Activated B cell treated with CpG ODN at 0.5 μM for 24 hours (primary cell): ENCODE results near the gene C6orf141. TPM values are rescaled to one million over a fixed set of nuclear protein-coding genes. Genes with fewer than 3 reads are reported as not detected.

Experiments
- ATAC-seq: fragments of 200-7000 bp; cut with Tn5 transposase; one replicate; pipeline ENCODE4 v1.10.0; 2021; ENCODE audit warnings: low read depth, mild to moderate bottlenecking, moderate library complexity
- CTCF ChIA-PET: fragments of 350-600 bp; sonication (Branson Sonifier 250); formaldehyde crosslinking; loops from one replicate; lab custom pipeline; 2021; ENCODE audit warnings: antibody characterized with exemption; lab: Charles Lee
- POLR2A ChIA-PET: fragments of 350-600 bp; sonication (Branson Sonifier 250); formaldehyde crosslinking; loops from one replicate; lab custom pipeline; 2021; ENCODE audit warnings: antibody characterized with exemption; lab: Charles Lee
- DNase-seq: peaks from one replicate; pipeline ENCODE4 v3.0.0; 2022
- H3K27ac Mint-ChIP-seq: one replicate; pipeline ENCODE4 v1.8.0; 2020; ENCODE audit warnings: mixed read lengths
- H3K27me3 Mint-ChIP-seq: one replicate; pipeline ENCODE4 v1.8.0; 2021; ENCODE audit warnings: mixed read lengths
- H3K36me3 Mint-ChIP-seq: one replicate; pipeline ENCODE4 v1.8.0; 2021; ENCODE audit warnings: low read depth, mixed read lengths
- H3K4me1 Mint-ChIP-seq: one replicate; pipeline ENCODE4 v1.8.0; 2021; ENCODE audit warnings: mixed read lengths
- H3K4me3 Mint-ChIP-seq: one replicate; pipeline ENCODE4 v1.8.0; 2020; ENCODE audit warnings: mild to moderate bottlenecking, mixed read lengths
- H3K9me3 Mint-ChIP-seq: one replicate; pipeline ENCODE4 v1.8.0; 2020; ENCODE audit warnings: mixed read lengths
- intact Hi-C: fragments of 100-400 bp; cut with micrococcal nuclease; formaldehyde crosslinking; loops from one replicate; pipeline ENCODE4 v1.15.1; 2024
- total RNA-seq: library from RNA; stranded (reverse); gene quantifications from 2 replicates; pipeline ENCODE4 v1.2.3, GENCODE V29; 2022
- TF ChIP-seq, protein P1 (sequence below): fragments of 200-600 bp; IDR thresholded peaks from one replicate; pipeline ENCODE4 v1.8.0; 2022; ENCODE audit warnings: antibody characterized with exemption, mild to moderate bottlenecking

Gene C6orf141
- total RNA-seq, 1 donor from 2014 or later = not detected

DNA sequence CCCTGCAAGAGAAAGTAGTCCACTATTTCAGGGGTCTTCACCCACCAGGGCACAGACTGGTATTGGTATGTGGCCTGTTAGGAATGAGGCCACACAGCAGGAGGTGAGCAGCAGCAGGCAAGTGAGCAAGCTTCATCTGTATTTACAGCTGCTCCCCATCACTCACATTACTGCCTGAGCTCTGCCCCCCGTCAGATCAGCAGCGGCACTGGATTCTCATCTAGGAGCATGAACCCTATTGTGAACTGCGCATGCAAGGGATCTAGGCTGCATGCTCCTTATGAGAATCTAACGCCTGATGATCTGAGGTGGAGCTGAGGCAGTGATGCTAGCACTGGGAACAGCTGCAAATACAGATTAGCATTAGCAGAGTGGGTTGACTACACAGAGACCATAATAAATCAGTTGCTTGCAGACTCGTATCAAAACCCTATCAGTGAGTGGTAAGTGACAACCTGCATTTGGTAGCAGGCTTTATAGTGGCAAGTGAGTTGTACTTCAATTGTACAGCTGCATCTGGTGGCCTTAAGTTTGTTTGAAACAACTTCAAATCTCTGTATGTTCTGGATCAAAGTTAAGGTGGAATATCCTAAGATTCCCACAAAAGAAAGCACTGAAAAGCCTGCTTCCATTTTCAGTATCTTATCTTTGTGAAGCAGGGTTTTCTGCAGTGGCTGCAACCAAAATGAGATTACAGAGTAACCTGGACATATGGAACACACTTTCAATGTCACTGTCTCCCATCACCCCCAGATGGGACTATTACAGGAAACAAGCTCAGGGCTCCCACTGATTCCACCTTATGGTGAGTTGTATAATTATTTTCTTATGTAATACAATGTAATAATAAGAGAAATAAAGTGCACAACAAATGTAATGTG, 12.8 kb downstream of the C6orf141 start:
- Mint-ChIP-seq H3K4me3 (no peak overlapping the region), H3K27ac (no peak overlapping the region), H3K9me3 (peaks cover 6% of the 10 kb centered on the region), H3K27me3 (peaks cover 7% of the 10 kb centered on the region), H3K4me1 (no peaks in the 10 kb centered on the region), H3K36me3 (no peaks in the 10 kb centered on the region)
- ChIA-PET POLR2A (no interaction called here), CTCF (no interaction called here)
- DNase-seq = no peak
- intact Hi-C loops = no loop called here
- TF ChIP-seq, protein P1, sequence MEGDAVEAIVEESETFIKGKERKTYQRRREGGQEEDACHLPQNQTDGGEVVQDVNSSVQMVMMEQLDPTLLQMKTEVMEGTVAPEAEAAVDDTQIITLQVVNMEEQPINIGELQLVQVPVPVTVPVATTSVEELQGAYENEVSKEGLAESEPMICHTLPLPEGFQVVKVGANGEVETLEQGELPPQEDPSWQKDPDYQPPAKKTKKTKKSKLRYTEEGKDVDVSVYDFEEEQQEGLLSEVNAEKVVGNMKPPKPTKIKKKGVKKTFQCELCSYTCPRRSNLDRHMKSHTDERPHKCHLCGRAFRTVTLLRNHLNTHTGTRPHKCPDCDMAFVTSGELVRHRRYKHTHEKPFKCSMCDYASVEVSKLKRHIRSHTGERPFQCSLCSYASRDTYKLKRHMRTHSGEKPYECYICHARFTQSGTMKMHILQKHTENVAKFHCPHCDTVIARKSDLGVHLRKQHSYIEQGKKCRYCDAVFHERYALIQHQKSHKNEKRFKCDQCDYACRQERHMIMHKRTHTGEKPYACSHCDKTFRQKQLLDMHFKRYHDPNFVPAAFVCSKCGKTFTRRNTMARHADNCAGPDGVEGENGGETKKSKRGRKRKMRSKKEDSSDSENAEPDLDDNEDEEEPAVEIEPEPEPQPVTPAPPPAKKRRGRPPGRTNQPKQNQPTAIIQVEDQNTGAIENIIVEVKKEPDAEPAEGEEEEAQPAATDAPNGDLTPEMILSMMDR = no peak
- ATAC-seq = no peak

DNA sequence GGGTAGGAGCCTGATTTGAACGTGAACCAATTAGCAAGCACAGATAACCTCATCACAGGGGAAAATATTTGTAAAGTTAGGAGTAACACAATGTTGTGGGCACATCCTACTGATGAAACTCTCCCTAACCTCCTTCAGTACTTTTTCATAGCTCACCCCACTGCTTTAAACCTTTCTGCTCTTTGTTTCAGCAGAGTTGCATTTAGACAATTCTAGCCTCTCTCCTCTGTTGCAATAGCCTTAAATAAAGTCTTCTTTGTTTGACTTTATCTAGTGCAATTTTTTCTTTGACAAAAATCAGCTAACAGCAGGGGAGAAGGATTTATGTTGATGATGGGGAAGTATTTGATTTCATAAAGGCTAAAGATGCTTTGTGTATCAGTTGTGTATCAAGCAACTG, 14.1 kb downstream of the C6orf141 start:
- ATAC-seq = no peak
- no peaks in the 10 kb centered on the region for H3K4me1 Mint-ChIP-seq
- peaks cover 6% of the 10 kb centered on the region for H3K9me3 Mint-ChIP-seq
- no peak overlapping the region for H3K4me3 Mint-ChIP-seq
- CTCF ChIA-PET = no interaction called here
- peaks cover 6% of the 10 kb centered on the region for H3K27me3 Mint-ChIP-seq
- H3K27ac Mint-ChIP-seq = no peak overlapping the region
- H3K36me3 Mint-ChIP-seq = no peaks in the 10 kb centered on the region
- intact Hi-C loops = no loop called here
- POLR2A ChIA-PET = no interaction called here
- no peak for DNase-seq
- TF ChIP-seq, protein P1 = no peak

DNA sequence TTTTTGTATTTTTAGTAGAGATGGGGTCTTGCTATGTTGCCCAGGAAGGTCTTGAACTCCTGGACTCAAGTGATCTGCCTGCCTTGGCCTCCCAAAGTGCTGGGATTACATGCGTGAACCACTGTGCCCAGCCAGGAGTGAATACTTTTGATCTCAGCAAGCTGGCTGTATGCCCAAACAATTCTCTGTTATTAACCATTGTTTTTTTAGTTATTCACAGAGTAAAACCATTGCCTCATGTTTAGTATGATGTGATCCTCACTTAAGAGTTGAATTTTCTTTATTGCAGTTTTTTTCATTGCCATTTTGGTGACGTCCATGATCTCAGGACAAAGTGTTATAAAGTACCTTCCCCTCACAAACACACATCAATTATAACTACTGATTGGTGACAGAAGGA, 14.8 kb downstream of the C6orf141 start:
- no peak for ATAC-seq
- DNase-seq = no peak
- H3K27ac Mint-ChIP-seq = no peak overlapping the region
- CTCF ChIA-PET = no interaction called here
- intact Hi-C loops = no loop called here
- H3K27me3 Mint-ChIP-seq = peaks cover 6% of the 10 kb centered on the region
- TF ChIP-seq, protein P1 = no peak
- H3K36me3 Mint-ChIP-seq = no peaks in the 10 kb centered on the region
- H3K9me3 Mint-ChIP-seq = peaks cover 6% of the 10 kb centered on the region
- no peaks in the 10 kb centered on the region for H3K4me1 Mint-ChIP-seq
- POLR2A ChIA-PET = no interaction called here
- no peak overlapping the region for H3K4me3 Mint-ChIP-seq

DNA sequence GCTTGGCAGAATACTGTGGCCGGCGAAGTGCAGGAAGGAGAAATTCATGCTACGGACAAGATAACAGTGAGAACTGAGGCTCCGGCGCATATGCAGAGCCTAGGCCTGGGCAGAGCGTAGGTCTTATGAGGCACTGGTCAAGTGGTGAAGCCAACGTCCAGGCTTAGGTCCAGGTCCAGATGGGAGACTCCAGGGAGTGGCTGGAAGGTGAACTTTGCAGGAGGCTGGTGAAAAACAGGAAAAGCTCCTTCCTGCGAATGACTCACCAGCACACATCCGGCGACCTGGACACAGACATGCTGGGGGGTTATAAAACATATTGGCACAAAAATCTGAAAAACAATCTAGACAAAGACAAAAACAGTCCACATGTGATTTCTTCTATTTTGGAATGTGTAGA, 15.4 kb downstream of the C6orf141 start:
- Mint-ChIP-seq H3K4me1 (no peaks in the 10 kb centered on the region), H3K27ac (no peak overlapping the region), H3K36me3 (no peaks in the 10 kb centered on the region), H3K9me3 (peaks cover 6% of the 10 kb centered on the region), H3K4me3 (no peak overlapping the region), H3K27me3 (peaks cover 5% of the 10 kb centered on the region)
- no peak for ATAC-seq
- TF ChIP-seq, protein P1 = no peak
- ChIA-PET CTCF (no interaction called here), POLR2A (no interaction called here)
- intact Hi-C loops = no loop called here
- DNase-seq = no peak

DNA sequence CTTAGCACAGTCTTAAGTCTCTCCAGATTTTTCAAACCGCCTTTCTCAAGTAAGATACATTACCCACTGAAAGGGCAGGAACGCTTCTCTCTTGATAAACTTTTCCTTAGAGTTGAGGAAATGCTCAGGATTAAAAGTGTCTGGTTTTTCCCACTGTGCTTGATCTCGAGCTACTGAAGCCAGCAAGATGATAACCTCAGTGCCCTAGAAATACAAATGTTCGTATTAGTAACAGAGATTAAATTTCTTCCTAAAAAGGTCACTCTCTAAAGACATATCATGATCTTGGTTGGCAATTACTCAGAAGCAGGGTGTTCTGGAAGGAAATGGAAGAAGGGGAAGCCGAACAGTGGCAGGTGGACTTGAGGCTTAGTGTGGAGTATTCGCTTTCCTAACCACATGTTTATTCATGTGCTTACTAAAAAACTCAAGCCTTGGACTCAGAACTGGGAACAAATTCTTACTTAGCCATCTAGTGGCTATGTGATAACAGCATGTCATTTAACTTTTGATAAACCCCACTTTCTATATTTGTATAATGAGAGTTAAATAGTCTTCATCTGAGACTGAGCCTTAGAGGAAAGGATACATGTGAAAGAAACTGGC, 20.1 kb downstream of the C6orf141 start:
- Mint-ChIP-seq H3K27me3 (peaks cover 6% of the 10 kb centered on the region), H3K36me3 (no peaks in the 10 kb centered on the region), H3K9me3 (no peaks in the 10 kb centered on the region), H3K4me1 (no peaks in the 10 kb centered on the region), H3K4me3 (no peak overlapping the region), H3K27ac (no peak overlapping the region)
- no peak for DNase-seq
- intact Hi-C loops = no loop called here
- ChIA-PET POLR2A (no interaction called here), CTCF (no interaction called here)
- no peak for ATAC-seq
- TF ChIP-seq, protein P1 = no peak
